WERI-Rb-1 (cell line): ENCODE data around the gene TAF3.

Source experiments
- DNase-seq: peaks from one replicate; pipeline ENCODE4 v3.0.0-alpha.2; 2020
- H3K27ac ChIP-seq: fragments of 250-450 bp; sonication (Bioruptor Pico); 2 replicates; pipeline ENCODE4 v1.5.1; 2020; ENCODE audit warnings: mild to moderate bottlenecking, moderate library complexity
- H3K27me3 ChIP-seq: fragments of 250-450 bp; sonication (Bioruptor Pico); 2 replicates; pipeline ENCODE4 v1.5.1; 2021; ENCODE audit warnings: mild to moderate bottlenecking, low read depth, moderate library complexity; ENCODE audit not compliant: insufficient read depth, severe bottlenecking
- H3K36me3 ChIP-seq: fragments of 250-450 bp; sonication (Bioruptor Pico); 2 replicates; pipeline ENCODE4 v1.5.1; 2020; ENCODE audit warnings: mild to moderate bottlenecking, moderate library complexity
- H3K4me3 ChIP-seq: 2 replicates; pipeline ENCODE4 v1.5.1; 2011; ENCODE audit warnings: low read depth, mild to moderate bottlenecking, control low read depth, low read length
- H3K9me3 ChIP-seq: fragments of 250-450 bp; sonication (Bioruptor Pico); 2 replicates; pipeline ENCODE4 v1.5.1; 2021; ENCODE audit warnings: mild to moderate bottlenecking, moderate library complexity; ENCODE audit not compliant: severe bottlenecking
- TF ChIP-seq, protein P1 (sequence below): IDR thresholded peaks from 2 replicates; pipeline ENCODE4 v1.5.1; 2011; ENCODE audit warnings: low read depth, mild to moderate bottlenecking, control low read depth, inconsistent platforms, low read length

TAF3 gene

DNA sequence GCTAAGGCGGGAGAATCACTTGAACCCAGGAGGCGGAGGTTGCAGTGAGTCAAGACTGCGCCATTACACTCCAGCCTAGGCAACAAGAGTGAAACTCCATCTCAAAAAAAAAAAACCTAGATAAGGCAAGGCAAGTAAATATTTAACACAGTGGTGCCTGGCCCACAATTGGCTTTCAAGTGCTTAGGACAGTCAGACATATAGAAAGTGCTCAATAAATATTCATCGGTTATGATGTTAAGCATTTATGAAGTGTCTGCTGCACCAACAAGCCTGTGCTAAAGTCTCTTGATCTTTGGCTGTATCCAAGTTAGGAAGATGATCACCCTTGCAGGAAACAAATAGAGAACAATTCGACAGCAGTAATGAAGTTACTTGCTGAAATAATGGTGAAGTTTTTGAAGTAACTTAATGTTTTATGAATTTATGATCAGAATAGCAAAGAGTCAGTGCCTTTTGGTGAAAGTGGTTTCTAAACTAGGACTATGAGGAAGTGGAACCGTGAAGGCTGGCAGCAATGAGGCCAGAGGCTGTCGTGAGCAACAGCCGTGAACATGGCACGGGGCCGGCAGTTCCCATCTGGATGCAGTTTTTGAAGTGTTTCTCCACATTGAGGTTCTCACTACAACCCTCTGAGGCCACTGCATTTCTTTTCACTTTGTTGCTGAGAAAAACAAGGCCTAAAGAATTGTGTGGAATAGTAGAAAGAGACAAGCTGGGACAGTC lies 188.1 kb downstream of the TAF3 start:
- no peaks in the 10 kb centered on the region for H3K27me3 ChIP-seq
- TF ChIP-seq, protein P1, sequence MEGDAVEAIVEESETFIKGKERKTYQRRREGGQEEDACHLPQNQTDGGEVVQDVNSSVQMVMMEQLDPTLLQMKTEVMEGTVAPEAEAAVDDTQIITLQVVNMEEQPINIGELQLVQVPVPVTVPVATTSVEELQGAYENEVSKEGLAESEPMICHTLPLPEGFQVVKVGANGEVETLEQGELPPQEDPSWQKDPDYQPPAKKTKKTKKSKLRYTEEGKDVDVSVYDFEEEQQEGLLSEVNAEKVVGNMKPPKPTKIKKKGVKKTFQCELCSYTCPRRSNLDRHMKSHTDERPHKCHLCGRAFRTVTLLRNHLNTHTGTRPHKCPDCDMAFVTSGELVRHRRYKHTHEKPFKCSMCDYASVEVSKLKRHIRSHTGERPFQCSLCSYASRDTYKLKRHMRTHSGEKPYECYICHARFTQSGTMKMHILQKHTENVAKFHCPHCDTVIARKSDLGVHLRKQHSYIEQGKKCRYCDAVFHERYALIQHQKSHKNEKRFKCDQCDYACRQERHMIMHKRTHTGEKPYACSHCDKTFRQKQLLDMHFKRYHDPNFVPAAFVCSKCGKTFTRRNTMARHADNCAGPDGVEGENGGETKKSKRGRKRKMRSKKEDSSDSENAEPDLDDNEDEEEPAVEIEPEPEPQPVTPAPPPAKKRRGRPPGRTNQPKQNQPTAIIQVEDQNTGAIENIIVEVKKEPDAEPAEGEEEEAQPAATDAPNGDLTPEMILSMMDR, result no peak
- H3K9me3 ChIP-seq, result no peaks in the 10 kb centered on the region
- no peaks in the 10 kb centered on the region; the same call in 1 of the 2 replicates for H3K36me3 ChIP-seq
- no peak overlapping the region for H3K4me3 ChIP-seq
- H3K27ac ChIP-seq, result no peak overlapping the region
- no peak for DNase-seq

- no peaks in the 10 kb centered on the region for H3K9me3 ChIP-seq
- H3K27ac ChIP-seq, result no peak overlapping the region
- no peak overlapping the region for H3K4me3 ChIP-seq
- TF ChIP-seq, protein P1, result no peak
- H3K27me3 ChIP-seq, result no peaks in the 10 kb centered on the region
- no peaks in the 10 kb centered on the region; the same call in 1 of the 2 replicates for H3K36me3 ChIP-seq
- DNase-seq, result no peak
Observed at GRCh38 chr10:8009031-8009430, 190.7 kb downstream of the TAF3 start.

DNA sequence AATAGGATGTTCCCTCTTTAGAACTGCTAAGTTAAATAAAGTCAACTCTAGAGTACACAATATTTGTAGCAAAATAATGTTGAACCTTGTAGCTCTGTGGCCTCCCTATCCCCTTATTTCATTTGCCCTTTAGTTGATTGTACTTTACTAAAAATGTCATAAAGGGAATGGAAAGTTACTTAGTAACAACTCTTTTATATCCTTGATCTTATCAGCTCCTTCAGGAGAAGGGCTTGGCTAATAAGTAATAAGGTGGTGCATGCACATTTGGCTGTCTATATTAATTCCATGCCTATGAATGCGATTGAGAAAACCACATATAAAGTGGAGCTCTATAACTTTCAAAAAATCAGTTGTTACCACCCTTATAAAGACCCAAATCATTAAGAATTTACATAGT lies 194.7 kb downstream of the TAF3 start:
- Histone ChIP-seq H3K9me3 (no peaks in the 10 kb centered on the region), H3K36me3 (no peaks in the 10 kb centered on the region; the same call in 1 of the 2 replicates), H3K4me3 (no peak overlapping the region), H3K27me3 (no peaks in the 10 kb centered on the region), H3K27ac (no peak overlapping the region)
- TF ChIP-seq, protein P1, result no peak
- DNase-seq, result no peak

GRCh38 chr10:8013619-8014018 lies 195.3 kb downstream of the TAF3 start:
- Histone ChIP-seq H3K4me3 (no peak overlapping the region), H3K9me3 (no peaks in the 10 kb centered on the region), H3K27me3 (no peaks in the 10 kb centered on the region), H3K27ac (no peak overlapping the region), H3K36me3 (no peaks in the 10 kb centered on the region; the same call in 1 of the 2 replicates)
- TF ChIP-seq, protein P1, result no peak
- no peak for DNase-seq

DNA sequence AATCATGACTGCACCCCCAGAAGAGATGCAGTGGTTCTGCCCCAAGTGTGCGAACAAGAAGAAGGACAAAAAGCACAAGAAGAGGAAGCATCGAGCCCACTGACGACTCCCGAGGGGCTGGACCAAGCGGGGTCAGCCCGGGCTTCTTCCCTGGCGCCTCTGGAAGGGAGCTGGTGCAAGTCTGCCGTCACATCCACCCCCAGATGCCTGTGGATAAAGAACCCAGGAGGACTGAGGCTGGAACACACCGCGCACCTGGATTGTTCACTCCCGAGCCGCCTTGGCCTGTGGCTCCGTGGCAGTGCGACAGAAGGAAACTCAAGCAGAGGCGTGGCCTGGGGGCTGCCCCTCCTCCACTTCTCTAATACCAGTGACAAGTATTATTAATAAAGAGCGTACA lies 196.3 kb downstream of the TAF3 start:
- no peak for DNase-seq
- Histone ChIP-seq H3K36me3 (no peaks in the 10 kb centered on the region; the same call in 1 of the 2 replicates), H3K9me3 (no peaks in the 10 kb centered on the region), H3K27me3 (no peaks in the 10 kb centered on the region), H3K27ac (no peak overlapping the region), H3K4me3 (no peak overlapping the region)
- TF ChIP-seq, protein P1, result no peak

- Histone ChIP-seq H3K4me3 (no peak overlapping the region), H3K36me3 (no peaks in the 10 kb centered on the region), H3K27ac (no peak overlapping the region), H3K9me3 (no peaks in the 10 kb centered on the region), H3K27me3 (no peaks in the 10 kb centered on the region)
- no peak for DNase-seq
- TF ChIP-seq, protein P1, result no peak
Observed at GRCh38 chr10:8017277-8017676, 199.0 kb downstream of the TAF3 start.
